ENCODE results near the gene ITPA. TPM values are rescaled to one million over a fixed set of nuclear protein-coding genes. Genes with fewer than 3 reads are reported as not detected.

ITPA gene
- total and polyA plus RNA-seq, 2 of the 8 experiments (the other 6 are each of a cell fraction or from before 2014, with no cell fraction given): 88.2 to 94.0 TPM

DNA sequence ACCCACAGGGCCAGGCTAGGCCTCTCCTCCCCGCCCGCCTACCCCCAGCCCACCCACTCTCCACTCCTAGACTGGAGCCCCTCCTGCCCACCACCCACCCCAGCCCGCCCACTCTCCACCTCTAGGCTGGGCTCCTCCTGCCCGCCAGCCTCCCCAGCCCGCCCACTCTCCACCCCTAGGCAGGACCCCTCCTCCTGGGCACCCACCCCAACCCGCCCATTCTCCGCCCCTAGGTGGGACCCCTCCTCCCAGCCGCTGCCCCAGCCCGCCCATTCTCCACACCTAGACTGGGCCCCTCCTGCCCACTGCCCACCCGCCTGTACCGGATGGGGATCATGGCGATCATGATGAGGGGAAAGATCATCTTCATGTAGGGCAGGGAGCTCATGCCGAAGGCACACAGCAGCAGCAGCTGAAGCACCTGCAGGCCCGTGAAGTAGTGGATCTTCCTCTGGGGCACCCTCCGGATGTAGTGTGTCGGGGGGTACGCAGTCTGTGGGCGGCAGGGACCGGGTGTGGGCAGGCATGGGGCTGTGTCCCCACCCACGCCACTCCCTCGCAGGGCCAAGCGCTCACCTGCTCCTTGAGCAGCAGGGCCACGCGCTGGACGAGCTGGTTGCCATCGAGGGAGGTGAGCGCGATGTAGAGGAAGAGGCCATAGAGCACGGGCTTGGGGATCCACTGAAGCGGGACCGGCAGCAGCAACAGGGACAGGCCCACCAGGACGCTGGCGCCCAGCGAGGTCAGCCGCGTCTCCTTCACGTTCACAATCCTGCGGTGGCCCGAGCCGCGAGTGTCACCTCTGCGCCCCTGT is 18.8 kb downstream of the ITPA start:
- Histone ChIP-seq H3K79me2 (ENCODE audit: control insufficient read depth in 1 of 2, insufficient read depth in 2 of 2, low read length in 2 of 2) (no peaks in the 10 kb centered on the region), H3K14ac (ENCODE audit: insufficient read length) (no peak overlapping the region), H2AK5ac (ENCODE audit: low read depth, low read length) (no peak overlapping the region), H3K23ac (ENCODE audit: insufficient read length) (no peak overlapping the region), H3K9ac (replicated peaks in 1 of 4; ENCODE audit: extremely low read depth in 1 of 4, low read depth in 3 of 4, low read length in 3 of 4) (no peak overlapping the region), H3K36me3 (ENCODE audit: control insufficient read depth in 2 of 4, insufficient read depth in 4 of 4, low read length in 3 of 4) (peaks cover 0 to 5% (median 4%) of the 10 kb centered on the region in 4 experiments; a peak in 5 of 8 replicates), H3K56ac (replicated peaks; ENCODE audit: insufficient read length, low read depth, low read length) (no peak overlapping the region), H3K27me3 (replicated peaks in 1 of 4; ENCODE audit: control insufficient read depth in 3 of 4, extremely low read depth in 1 of 4, insufficient read depth in 3 of 4, low read length in 3 of 4) (no peaks in the 10 kb centered on the region), H3K4me3 (ENCODE audit: extremely low read depth in 1 of 4, insufficient read depth in 2 of 4, low read depth in 3 of 4, low read length in 4 of 4) (no peak overlapping the region), H3K9me3 (ENCODE audit: insufficient read depth in 2 of 2, low read depth in 1 of 2, low read length in 1 of 2) (no peaks in the 10 kb centered on the region), H3K23me2 (ENCODE audit: low read depth, low read length) (no peaks in the 10 kb centered on the region), H2AFZ (ENCODE audit: low read length) (no peak overlapping the region), H4K5ac (ENCODE audit: insufficient read length, low read depth, low read length) (no peak overlapping the region), H3K4ac (replicated peaks; ENCODE audit: insufficient read length, low read depth, low read length) (no peak overlapping the region), H2BK15ac (ENCODE audit: low read length) (no peak overlapping the region), H4K91ac (replicated peaks; ENCODE audit: insufficient read length, low read length) (no peak overlapping the region), H3K18ac (ENCODE audit: extremely low read depth, low read length) (no peak overlapping the region), H2BK20ac (ENCODE audit: low read length) (no peak overlapping the region), H4K8ac (ENCODE audit: extremely low read depth, insufficient read depth, low read length) (no peak overlapping the region), H3K79me1 (ENCODE audit: low read depth, low read length) (no peaks in the 10 kb centered on the region; the same call in 1 of the 2 replicates), H3K4me1 (replicated peaks in 1 of 4; ENCODE audit: control insufficient read depth in 3 of 4, insufficient read depth in 4 of 4, low read length in 3 of 4) (no peaks in the 10 kb centered on the region; a peak in 1 of 7 replicates), H3K4me2 (ENCODE audit: insufficient read depth in 1 of 2, low read depth in 2 of 2, low read length in 2 of 2) (no peak overlapping the region), H3K27ac (ENCODE audit: low read depth, low read length) (no peak overlapping the region), H2BK5ac (ENCODE audit: low read depth, low read length) (no peak overlapping the region), H2BK120ac (replicated peaks; ENCODE audit: low read depth, low read length) (no peak overlapping the region), H2BK12ac (ENCODE audit: low read depth, low read length) (no peak overlapping the region), H4K20me1 (replicated peaks in 1 of 2; ENCODE audit: control insufficient read depth in 1 of 2, insufficient read depth in 2 of 2, low read length in 2 of 2) (peaks cover 0 to 2% of the 10 kb centered on the region in 2 experiments)
- FAIRE-seq (no peak), DNase-seq (ENCODE audit: low read depth in 1 of 2, low spot score in 2 of 2) (no peak)
- ChIA-PET POLR2A (ENCODE audit: partially characterized antibody) (interaction anchor here (0.8 to 8.1 kb wide), 5 partner anchors 9 to 19 kb away, joined by 3 to 61 read pairs (median 6); partner anchors contain the start of genes ITPA and SLC4A11), CTCF (ENCODE audit: partially characterized antibody) (interaction anchor here (0.6 to 2.5 kb wide), 6 partner anchors 8 to 185 kb away, joined by 3 to 12 read pairs (median 4); partner anchors contain the start of gene SLC4A11)
- 85% methylated on average over 27 of the region's 42 CpGs; no CpG with 5 or more reads in 1 of the 2 experiments for WGBS, 2 experiments (ENCODE audit: extremely low coverage in 1 of 2, insufficient coverage in 1 of 2, insufficient read length in 1 of 2, insufficient replicate concordance in 2 of 2, low coverage in 1 of 2, low lambda C conversion rate in 2 of 2, missing lambda C conversion rate in 1 of 2)
- TF ChIP-seq SRF (IDR thresholded peaks at IDR 0.05; ENCODE audit: low read depth, low read length): no peak
- no peak for TF ChIP-seq EGR1 (IDR thresholded peaks at IDR 0.05; ENCODE audit: borderline replicate concordance, low read depth, low read length)
- no peak for TF ChIP-seq SIN3A (conservative IDR thresholded peaks at IDR 0.05 in 1 of 2, IDR thresholded peaks at IDR 0.05 in 1 of 2; ENCODE audit: low read depth in 1 of 2, low read length in 2 of 2)
- no peak for TF ChIP-seq CBX5 (IDR thresholded peaks at IDR 0.05; ENCODE audit: low read depth, low read length)
- no peak for TF ChIP-seq TAF1 (IDR thresholded peaks at IDR 0.05; ENCODE audit: low read depth, low read length)
- TF ChIP-seq, protein P1, sequence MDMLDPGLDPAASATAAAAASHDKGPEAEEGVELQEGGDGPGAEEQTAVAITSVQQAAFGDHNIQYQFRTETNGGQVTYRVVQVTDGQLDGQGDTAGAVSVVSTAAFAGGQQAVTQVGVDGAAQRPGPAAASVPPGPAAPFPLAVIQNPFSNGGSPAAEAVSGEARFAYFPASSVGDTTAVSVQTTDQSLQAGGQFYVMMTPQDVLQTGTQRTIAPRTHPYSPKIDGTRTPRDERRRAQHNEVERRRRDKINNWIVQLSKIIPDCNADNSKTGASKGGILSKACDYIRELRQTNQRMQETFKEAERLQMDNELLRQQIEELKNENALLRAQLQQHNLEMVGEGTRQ (IDR thresholded peaks at IDR 0.05; ENCODE audit: low read length): no peak
- TF ChIP-seq POLR2A (IDR thresholded peaks at IDR 0.05; ENCODE audit: control extremely low read depth in 1 of 2, low read depth in 2 of 2, low read length in 2 of 2): no peak
- TF ChIP-seq HDAC6 (IDR thresholded peaks at IDR 0.05; ENCODE audit: low read depth, low read length): no peak
- no peak for TF ChIP-seq EP300 (IDR thresholded peaks at IDR 0.05; ENCODE audit: borderline replicate concordance in 1 of 2, low read depth in 2 of 2, low read length in 2 of 2)
- no peak for TF ChIP-seq MAFK (IDR thresholded peaks at IDR 0.05; ENCODE audit: low read depth, low read length)
- TF ChIP-seq BACH1 (IDR thresholded peaks at IDR 0.05; ENCODE audit: low read length): no peak
- no peak for TF ChIP-seq SIX5 (IDR thresholded peaks at IDR 0.05; ENCODE audit: low read depth, low read length)
